Stimulated activated CD4-positive, alpha-beta T cell treated with anti-CD3 and anti-CD28 coated beads, Interleukin-12 subunit alpha, Interleukin-12 subunit beta, amount 100 ng/mL, for 24 hours (primary cell): ENCODE measurements around the gene SNRPN.
"Not testable (repeated sequence)": the region's sequence is repeated elsewhere in the genome, so short reads cannot be mapped to it uniquely, and the experiment has no call there.

Experiments
- DNase-seq, 2 experiments: peaks; one replicate each; pipeline ENCODE4 v3.0.0-alpha.2; 2020; ENCODE audit warnings: low read depth in 2 of 2

The SNRPN gene

GRCh38 chr15:24971052-24971451, 16.3 kb downstream of the SNRPN start:
- no peak for DNase-seq

DNA sequence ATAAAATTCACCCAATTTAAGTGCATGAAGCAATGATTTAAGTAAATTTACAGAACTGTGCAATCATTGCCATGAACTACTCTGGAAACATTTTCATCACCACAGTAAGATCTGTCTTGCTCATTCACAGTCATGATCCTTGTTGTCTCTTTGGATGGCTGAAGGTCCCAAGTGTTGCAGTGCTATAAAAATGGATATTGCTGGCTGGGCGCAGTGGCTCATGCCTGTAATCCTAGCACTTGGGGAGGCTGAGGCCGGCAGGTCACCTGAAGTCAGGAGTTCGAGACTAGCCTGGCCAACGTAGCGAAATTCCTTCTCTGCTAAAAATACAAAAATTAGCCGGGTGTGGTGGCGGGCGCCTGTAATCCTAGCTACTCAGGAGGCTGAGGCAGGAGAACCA, 17.0 kb downstream of the SNRPN start:
- no peak for DNase-seq

DNA sequence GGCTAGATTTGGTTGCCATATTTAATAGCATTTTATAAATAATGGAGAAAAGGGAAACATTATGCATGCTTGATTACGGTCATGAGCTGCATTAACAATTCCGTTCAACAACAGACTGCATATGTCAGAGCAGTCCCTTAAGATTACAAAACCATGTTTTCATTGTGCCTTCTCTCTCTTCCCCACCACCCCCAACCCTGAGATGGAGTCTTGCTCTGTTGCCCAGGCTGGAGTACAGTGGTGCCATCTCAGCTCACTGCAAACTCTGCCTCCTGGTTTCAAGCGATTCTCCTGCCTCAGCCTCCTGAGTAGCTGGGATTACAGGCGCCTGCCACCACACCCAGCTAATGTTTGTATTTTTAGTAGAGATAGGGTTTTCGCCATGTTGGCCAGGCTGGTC, 17.9 kb downstream of the SNRPN start:
- DNase-seq = not testable (repeated sequence)

GRCh38 chr15:24976932-24977331, 22.1 kb downstream of the SNRPN start:
- DNase-seq = no peak

DNA sequence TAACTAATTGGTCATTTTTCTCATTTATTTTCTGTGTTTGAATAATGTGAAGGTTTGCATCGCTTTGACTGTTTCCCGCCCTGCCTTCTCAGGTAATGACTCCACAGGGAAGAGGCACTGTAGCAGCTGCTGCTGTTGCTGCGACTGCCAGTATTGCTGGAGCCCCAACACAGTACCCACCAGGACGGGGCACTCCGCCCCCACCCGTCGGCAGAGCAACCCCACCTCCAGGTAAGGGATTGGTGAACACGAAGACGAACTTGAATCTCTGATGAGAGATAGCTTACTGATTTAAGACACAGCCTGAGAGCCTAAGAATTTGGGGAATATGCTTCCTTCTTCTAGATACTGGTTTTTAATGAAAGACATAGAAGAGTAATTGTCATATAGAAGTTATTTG, 22.9 kb downstream of the SNRPN start:
- DNase-seq = no peak

DNA sequence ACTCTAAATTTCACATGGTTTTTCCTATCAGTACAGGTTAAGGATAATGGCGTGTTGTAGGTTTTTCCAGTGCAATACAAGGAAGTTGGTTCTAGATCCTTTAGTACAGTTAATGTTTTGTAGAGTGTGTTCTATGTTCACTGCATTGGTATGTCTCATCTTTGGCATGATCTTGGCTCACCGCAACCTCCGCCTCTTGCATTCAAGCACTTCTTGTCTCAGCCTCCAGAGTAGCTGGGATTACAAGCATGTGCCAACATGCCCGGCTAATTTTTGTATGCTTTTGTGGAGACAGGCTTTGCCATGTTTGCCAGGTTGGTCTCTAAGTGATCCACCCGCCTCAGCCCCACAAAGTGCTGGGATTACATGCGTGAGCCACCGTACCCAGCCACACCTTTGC, 30.4 kb downstream of the SNRPN start:
- DNase-seq = no peak

- DNase-seq = no peak
These were observed 31.9 kb downstream of the SNRPN start for GRCh38 chr15:24986653-24987052.

GRCh38 chr15:25019434-25019833, 64.6 kb downstream of the SNRPN start:
- DNase-seq = no peak

- DNase-seq = no peak
These were observed 67.4 kb downstream of the SNRPN start for GRCh38 chr15:25022233-25022632.
